ENCODE data around the gene TRPV6. TPM values are rescaled to one million over a fixed set of nuclear protein-coding genes. Genes with fewer than 3 reads are reported as not detected.

TRPV6 gene
- total RNA-seq, 1 experiment from 2014 or later = 4.0 TPM

GRCh38 chr7:142933092-142933475 is 47.5 kb upstream of the TRPV6 start:
- Mint-ChIP-seq H3K36me3 (ENCODE audit: insufficient read depth, unreplicated experiment) (no peaks in the 10 kb centered on the region), H3K27ac (ENCODE audit: unreplicated experiment) (no peak overlapping the region), H3K27me3 (ENCODE audit: insufficient read depth, unreplicated experiment) (no peaks in the 10 kb centered on the region), H3K4me3 (ENCODE audit: unreplicated experiment) (no peak overlapping the region), H3K9me3 (ENCODE audit: unreplicated experiment) (no peaks in the 10 kb centered on the region), H3K4me1 (ENCODE audit: low read depth, unreplicated experiment) (no peaks in the 10 kb centered on the region)
- intact Hi-C loops (cut with micrococcal nuclease; ENCODE audit: unreplicated experiment) = no loop called here
- Histone ChIP-seq H3K36me3 (ENCODE audit: control insufficient read depth, insufficient read depth, low read length) (no peaks in the 10 kb centered on the region), H3K9me3 (0 out of 2 replicates have a peak, but pooled peaks cover 4% of the 10 kb centered on the region), H3K4me3 (ENCODE audit: low read depth, low read length) (no peak overlapping the region), H3K4me1 (no peaks in the 10 kb centered on the region), H3K27me3 (replicated peaks; ENCODE audit: control insufficient read depth, insufficient read depth, low read length) (no peaks in the 10 kb centered on the region)
- ChIA-PET POLR2A (no interaction called here), CTCF (no interaction called here)
- no peak for DNase-seq
- TF ChIP-seq CTCF (IDR thresholded peaks at IDR 0.05; ENCODE audit: insufficient read depth in 1 of 2, low read depth in 1 of 2, low read length in 1 of 2, severe bottlenecking in 1 of 2, unreplicated experiment in 1 of 2) = no peak
- no TSS peak for BruUV-seq (replicated peaks)

- Histone ChIP-seq H3K27me3 (replicated peaks; ENCODE audit: control insufficient read depth, insufficient read depth, low read length) (no peaks in the 10 kb centered on the region), H3K36me3 (ENCODE audit: control insufficient read depth, insufficient read depth, low read length) (no peaks in the 10 kb centered on the region), H3K4me1 (no peaks in the 10 kb centered on the region), H3K4me3 (ENCODE audit: low read depth, low read length) (no peak overlapping the region), H3K9me3 (0 out of 2 replicates have a peak, but pooled peaks cover 4% of the 10 kb centered on the region)
- Mint-ChIP-seq H3K27ac (ENCODE audit: unreplicated experiment) (no peak overlapping the region), H3K9me3 (ENCODE audit: unreplicated experiment) (no peaks in the 10 kb centered on the region), H3K27me3 (ENCODE audit: insufficient read depth, unreplicated experiment) (no peaks in the 10 kb centered on the region), H3K4me3 (ENCODE audit: unreplicated experiment) (no peak overlapping the region), H3K4me1 (ENCODE audit: low read depth, unreplicated experiment) (no peaks in the 10 kb centered on the region), H3K36me3 (ENCODE audit: insufficient read depth, unreplicated experiment) (no peaks in the 10 kb centered on the region)
- TF ChIP-seq CTCF (IDR thresholded peaks at IDR 0.05; ENCODE audit: insufficient read depth in 1 of 2, low read depth in 1 of 2, low read length in 1 of 2, severe bottlenecking in 1 of 2, unreplicated experiment in 1 of 2) = no peak
- CTCF ChIA-PET = no interaction called here
- POLR2A ChIA-PET = no interaction called here
- DNase-seq = no peak
- intact Hi-C loops (cut with micrococcal nuclease; ENCODE audit: unreplicated experiment) = no loop called here
- BruUV-seq (replicated peaks) = no TSS peak
Observed at GRCh38 chr7:142932386-142933091, 47.0 kb upstream of the TRPV6 start.

GRCh38 chr7:142930126-142930730 is 44.7 kb upstream of the TRPV6 start:
- no peak for DNase-seq
- Mint-ChIP-seq H3K9me3 (ENCODE audit: unreplicated experiment) (no peaks in the 10 kb centered on the region), H3K4me1 (ENCODE audit: low read depth, unreplicated experiment) (no peaks in the 10 kb centered on the region), H3K4me3 (ENCODE audit: unreplicated experiment) (no peak overlapping the region), H3K27ac (ENCODE audit: unreplicated experiment) (no peak overlapping the region), H3K27me3 (ENCODE audit: insufficient read depth, unreplicated experiment) (no peaks in the 10 kb centered on the region), H3K36me3 (ENCODE audit: insufficient read depth, unreplicated experiment) (no peaks in the 10 kb centered on the region)
- Histone ChIP-seq H3K36me3 (ENCODE audit: control insufficient read depth, insufficient read depth, low read length) (no peaks in the 10 kb centered on the region), H3K4me3 (ENCODE audit: low read depth, low read length) (no peak overlapping the region), H3K4me1 (no peaks in the 10 kb centered on the region), H3K27me3 (replicated peaks; ENCODE audit: control insufficient read depth, insufficient read depth, low read length) (no peaks in the 10 kb centered on the region), H3K9me3 (0 out of 2 replicates have a peak, but pooled peaks cover 4% of the 10 kb centered on the region)
- TF ChIP-seq CTCF (IDR thresholded peaks at IDR 0.05; ENCODE audit: insufficient read depth in 1 of 2, low read depth in 1 of 2, low read length in 1 of 2, severe bottlenecking in 1 of 2, unreplicated experiment in 1 of 2) = no peak
- ChIA-PET CTCF (no interaction called here), POLR2A (no interaction called here)
- no TSS peak for BruUV-seq (replicated peaks)
- intact Hi-C loops (cut with micrococcal nuclease; ENCODE audit: unreplicated experiment) = no loop called here

Data from Caco-2 (cell line).